Nephron progenitor cell (in vitro differentiated cells): ENCODE measurements around the gene DDX49.

Experiments used
- DNase-seq: peaks from one replicate; pipeline ENCODE4 v3.0.0; 2021
- H3K27ac Mint-ChIP-seq: 2 replicates; pipeline ENCODE4 v1.8.0; 2021; ENCODE audit warnings: mild to moderate bottlenecking, moderate library complexity, mixed read lengths
- H3K27me3 Mint-ChIP-seq: 2 replicates; pipeline ENCODE4 v1.8.0; 2021; ENCODE audit warnings: mild to moderate bottlenecking, low read depth, mixed read lengths; ENCODE audit not compliant: poor library complexity
- H3K36me3 Mint-ChIP-seq: 2 replicates; pipeline ENCODE4 v1.8.0; 2021; ENCODE audit warnings: low read depth, mixed read lengths
- H3K4me1 Mint-ChIP-seq: 2 replicates; pipeline ENCODE4 v1.8.0; 2021; ENCODE audit warnings: mixed read lengths
- H3K4me3 Mint-ChIP-seq: 2 replicates; pipeline ENCODE4 v1.8.0; 2021; ENCODE audit warnings: mild to moderate bottlenecking, moderate library complexity, mixed read lengths
- H3K9me3 Mint-ChIP-seq: 2 replicates; pipeline ENCODE4 v1.8.0; 2021; ENCODE audit warnings: mild to moderate bottlenecking, moderate library complexity, mixed read lengths
- CTCF ChIP-seq: fragments of 200-600 bp; sonication (generic); IDR thresholded peaks from 2 replicates; pipeline ENCODE4 v1.5.0; 2021; ENCODE audit warnings: antibody characterized with exemption

DDX49 gene

GRCh38 chr19:18876865-18877264 is 42.6 kb upstream of the DDX49 start:
- Mint-ChIP-seq H3K4me1 (peaks cover 17% of the 10 kb centered on the region), H3K36me3 (peaks cover 78% of the 10 kb centered on the region), H3K27ac (no peak overlapping the region), H3K27me3 (peaks cover 16% of the 10 kb centered on the region), H3K9me3 (peaks cover 29% of the 10 kb centered on the region), H3K4me3 (no peak overlapping the region)
- TF ChIP-seq CTCF, result no peak
- no peak for DNase-seq

GRCh38 chr19:18878058-18878797 is 41.3 kb upstream of the DDX49 start:
- H3K27ac Mint-ChIP-seq, result no peak overlapping the region
- H3K4me1 Mint-ChIP-seq, result peaks cover 9% of the 10 kb centered on the region
- no peak for TF ChIP-seq CTCF
- DNase-seq, result no peak
- peaks cover 29% of the 10 kb centered on the region for H3K9me3 Mint-ChIP-seq
- no peak overlapping the region for H3K4me3 Mint-ChIP-seq
- peaks cover 80% of the 10 kb centered on the region for H3K36me3 Mint-ChIP-seq
- peaks cover 11% of the 10 kb centered on the region for H3K27me3 Mint-ChIP-seq

- Mint-ChIP-seq H3K9me3 (peaks cover 29% of the 10 kb centered on the region), H3K27ac (no peak overlapping the region), H3K27me3 (peaks cover 11% of the 10 kb centered on the region), H3K4me1 (peaks cover 6% of the 10 kb centered on the region), H3K36me3 (peaks cover 80% of the 10 kb centered on the region), H3K4me3 (no peak overlapping the region)
- no peak for TF ChIP-seq CTCF
- no peak for DNase-seq
Measured at GRCh38 chr19:18878858-18879578, 40.5 kb upstream of the DDX49 start.

- no peak for TF ChIP-seq CTCF
- H3K9me3 Mint-ChIP-seq, result peaks cover 26% of the 10 kb centered on the region
- DNase-seq, result peak; percentile 44
- H3K4me3 Mint-ChIP-seq, result no peak overlapping the region
- H3K27me3 Mint-ChIP-seq, result peaks cover 11% of the 10 kb centered on the region
- peaks cover 74% of the 10 kb centered on the region for H3K36me3 Mint-ChIP-seq
- H3K27ac Mint-ChIP-seq, result no peak overlapping the region
- H3K4me1 Mint-ChIP-seq, result no peaks in the 10 kb centered on the region
Measured at GRCh38 chr19:18879579-18880373, 39.7 kb upstream of the DDX49 start.

- peaks cover 15% of the 10 kb centered on the region for H3K9me3 Mint-ChIP-seq
- H3K4me1 Mint-ChIP-seq, result no peaks in the 10 kb centered on the region
- H3K4me3 Mint-ChIP-seq, result no peak overlapping the region
- no peak for TF ChIP-seq CTCF
- DNase-seq, result no peak
- H3K27ac Mint-ChIP-seq, result no peak overlapping the region
- peaks cover 59% of the 10 kb centered on the region for H3K36me3 Mint-ChIP-seq
- H3K27me3 Mint-ChIP-seq, result peaks cover 7% of the 10 kb centered on the region
Measured at GRCh38 chr19:18881491-18881890, 38.0 kb upstream of the DDX49 start.
